ENCODE measurements around the gene SOD3.

DNA sequence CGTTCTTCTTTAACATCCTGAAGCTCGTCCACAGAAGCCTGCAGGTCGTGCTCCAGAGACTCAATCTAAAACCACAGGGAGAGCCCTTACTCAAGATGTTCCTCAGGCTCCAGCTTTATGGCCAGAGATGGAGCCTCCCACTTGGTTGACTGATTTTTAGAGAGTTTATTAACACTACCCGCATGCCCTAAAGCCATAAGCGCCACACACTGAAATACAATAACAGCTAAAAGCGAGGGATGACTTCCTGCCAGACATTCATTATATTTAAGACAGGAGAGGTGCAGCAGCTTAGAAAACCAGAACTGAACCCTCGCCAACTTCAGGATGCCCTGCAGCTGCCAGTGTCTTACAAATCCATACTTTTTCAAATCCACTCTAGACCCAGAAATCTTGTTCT, 42.0 kb downstream of the SOD3 start:
- TF ChIP-seq, protein P1, sequence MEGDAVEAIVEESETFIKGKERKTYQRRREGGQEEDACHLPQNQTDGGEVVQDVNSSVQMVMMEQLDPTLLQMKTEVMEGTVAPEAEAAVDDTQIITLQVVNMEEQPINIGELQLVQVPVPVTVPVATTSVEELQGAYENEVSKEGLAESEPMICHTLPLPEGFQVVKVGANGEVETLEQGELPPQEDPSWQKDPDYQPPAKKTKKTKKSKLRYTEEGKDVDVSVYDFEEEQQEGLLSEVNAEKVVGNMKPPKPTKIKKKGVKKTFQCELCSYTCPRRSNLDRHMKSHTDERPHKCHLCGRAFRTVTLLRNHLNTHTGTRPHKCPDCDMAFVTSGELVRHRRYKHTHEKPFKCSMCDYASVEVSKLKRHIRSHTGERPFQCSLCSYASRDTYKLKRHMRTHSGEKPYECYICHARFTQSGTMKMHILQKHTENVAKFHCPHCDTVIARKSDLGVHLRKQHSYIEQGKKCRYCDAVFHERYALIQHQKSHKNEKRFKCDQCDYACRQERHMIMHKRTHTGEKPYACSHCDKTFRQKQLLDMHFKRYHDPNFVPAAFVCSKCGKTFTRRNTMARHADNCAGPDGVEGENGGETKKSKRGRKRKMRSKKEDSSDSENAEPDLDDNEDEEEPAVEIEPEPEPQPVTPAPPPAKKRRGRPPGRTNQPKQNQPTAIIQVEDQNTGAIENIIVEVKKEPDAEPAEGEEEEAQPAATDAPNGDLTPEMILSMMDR (IDR thresholded peaks at IDR 0.05), result no peak
- TF ChIP-seq POLR2A (IDR thresholded peaks at IDR 0.05), result no peak

Data from esophagus squamous epithelium (tissue), 4 donors.